ENCODE measurements around the gene CDC42SE2. TPM values are rescaled to one million over a fixed set of nuclear protein-coding genes. Genes with fewer than 3 reads are reported as not detected.
"Not testable (repeated sequence)": the region's sequence is repeated elsewhere in the genome, so short reads cannot be mapped to it uniquely, and the experiment has no call there.

Gene CDC42SE2
- total RNA-seq, 2 donors from 2014 or later: 107 to 110 TPM

GRCh38 chr5:131278741-131279124 lies 14.9 kb downstream of the CDC42SE2 start:
- peak overlapping the region; percentile 93 for H3K4me3 Mint-ChIP-seq
- H3K4me1 Mint-ChIP-seq: peaks cover 54% of the 10 kb centered on the region
- H3K27me3 Mint-ChIP-seq; ATAC-seq (replicated peaks); H3K9me3 Mint-ChIP-seq: not testable (repeated sequence)
- H3K36me3 Mint-ChIP-seq (ENCODE audit: low read depth): peaks cover 88% of the 10 kb centered on the region
- H3K27ac Mint-ChIP-seq: peak overlapping the region; percentile 99

GRCh38 chr5:131279204-131279603 lies 15.4 kb downstream of the CDC42SE2 start:
- Mint-ChIP-seq H3K36me3 (ENCODE audit: low read depth) (peaks cover 87% of the 10 kb centered on the region), H3K4me3 (peak overlapping the region; percentile 93), H3K4me1 (peaks cover 50% of the 10 kb centered on the region), H3K27ac (peak overlapping the region; percentile 99), H3K27me3 (no peaks in the 10 kb centered on the region), H3K9me3 (no peaks in the 10 kb centered on the region)
- no peak for ATAC-seq (replicated peaks)

GRCh38 chr5:131280417-131280816 lies 16.6 kb downstream of the CDC42SE2 start:
- Mint-ChIP-seq H3K27ac (peak overlapping the region; percentile 99), H3K4me3 (peak overlapping the region; percentile 93), H3K9me3 (no peaks in the 10 kb centered on the region), H3K4me1 (peaks cover 46% of the 10 kb centered on the region), H3K36me3 (ENCODE audit: low read depth) (peaks cover 87% of the 10 kb centered on the region), H3K27me3 (no peaks in the 10 kb centered on the region)
- ATAC-seq (replicated peaks): no peak

- Mint-ChIP-seq H3K36me3 (ENCODE audit: low read depth) (peaks cover 84% of the 10 kb centered on the region), H3K27me3 (no peaks in the 10 kb centered on the region), H3K9me3 (no peaks in the 10 kb centered on the region), H3K4me1 (peaks cover 50% of the 10 kb centered on the region), H3K4me3 (peak overlapping the region; percentile 93), H3K27ac (peak overlapping the region; percentile 99)
- peak; percentile 80 for ATAC-seq (replicated peaks)
Observed at GRCh38 chr5:131281133-131281867, 17.4 kb downstream of the CDC42SE2 start.

GRCh38 chr5:131281868-131282234 lies 18.0 kb downstream of the CDC42SE2 start:
- Mint-ChIP-seq H3K4me3 (peak overlapping the region; percentile 93), H3K9me3 (no peaks in the 10 kb centered on the region), H3K27me3 (no peaks in the 10 kb centered on the region), H3K4me1 (peaks cover 50% of the 10 kb centered on the region), H3K36me3 (ENCODE audit: low read depth) (peaks cover 82% of the 10 kb centered on the region), H3K27ac (peak overlapping the region; percentile 99)
- no peak for ATAC-seq (replicated peaks)

- H3K4me3 Mint-ChIP-seq: peak overlapping the region; percentile 93
- H3K4me1 Mint-ChIP-seq: peaks cover 48% of the 10 kb centered on the region
- peaks cover 82% of the 10 kb centered on the region for H3K36me3 Mint-ChIP-seq (ENCODE audit: low read depth)
- ATAC-seq (replicated peaks): no peak
- H3K27ac Mint-ChIP-seq: peak overlapping the region; percentile 99
- no peaks in the 10 kb centered on the region for H3K9me3 Mint-ChIP-seq
- H3K27me3 Mint-ChIP-seq: no peaks in the 10 kb centered on the region
Observed at GRCh38 chr5:131282235-131282634, 18.4 kb downstream of the CDC42SE2 start.

GRCh38 chr5:131285703-131286399 lies 22.0 kb downstream of the CDC42SE2 start:
- H3K36me3 Mint-ChIP-seq (ENCODE audit: low read depth): peaks cover 86% of the 10 kb centered on the region
- H3K4me1 Mint-ChIP-seq: peaks cover 44% of the 10 kb centered on the region
- ATAC-seq (replicated peaks): peak; percentile 35
- H3K4me3 Mint-ChIP-seq: peak overlapping the region; percentile 24
- no peaks in the 10 kb centered on the region for H3K9me3 Mint-ChIP-seq
- H3K27ac Mint-ChIP-seq: peak overlapping the region; percentile 49
- no peaks in the 10 kb centered on the region for H3K27me3 Mint-ChIP-seq

GRCh38 chr5:131286400-131286715 lies 22.5 kb downstream of the CDC42SE2 start:
- Mint-ChIP-seq H3K36me3 (ENCODE audit: low read depth) (peaks cover 81% of the 10 kb centered on the region), H3K4me1 (peaks cover 39% of the 10 kb centered on the region), H3K27ac (no peak overlapping the region), H3K27me3 (no peaks in the 10 kb centered on the region), H3K9me3 (no peaks in the 10 kb centered on the region), H3K4me3 (no peak overlapping the region)
- no peak for ATAC-seq (replicated peaks)

GRCh38 chr5:131288328-131288727 lies 24.5 kb downstream of the CDC42SE2 start:
- Mint-ChIP-seq H3K27me3 (no peaks in the 10 kb centered on the region), H3K4me3 (peak overlapping the region; percentile 81), H3K4me1 (peaks cover 29% of the 10 kb centered on the region), H3K27ac (peak overlapping the region; percentile 91), H3K36me3 (ENCODE audit: low read depth) (peaks cover 69% of the 10 kb centered on the region), H3K9me3 (no peaks in the 10 kb centered on the region)
- no peak for ATAC-seq (replicated peaks)

GRCh38 chr5:131289738-131290137 lies 25.9 kb downstream of the CDC42SE2 start:
- H3K9me3 Mint-ChIP-seq: no peaks in the 10 kb centered on the region
- no peaks in the 10 kb centered on the region for H3K27me3 Mint-ChIP-seq
- H3K36me3 Mint-ChIP-seq (ENCODE audit: low read depth): peaks cover 68% of the 10 kb centered on the region
- H3K4me3 Mint-ChIP-seq: peak overlapping the region; percentile 81
- H3K4me1 Mint-ChIP-seq: peaks cover 37% of the 10 kb centered on the region
- peak overlapping the region; percentile 91 for H3K27ac Mint-ChIP-seq
- ATAC-seq (replicated peaks): peak; percentile 81

- Mint-ChIP-seq H3K27me3 (no peaks in the 10 kb centered on the region), H3K4me1 (peaks cover 47% of the 10 kb centered on the region), H3K9me3 (no peaks in the 10 kb centered on the region), H3K4me3 (peak overlapping the region; percentile 60), H3K36me3 (ENCODE audit: low read depth) (peaks cover 64% of the 10 kb centered on the region), H3K27ac (peak overlapping the region; percentile 71)
- peak; percentile 67 for ATAC-seq (replicated peaks)
Observed at GRCh38 chr5:131296213-131296672, 32.4 kb downstream of the CDC42SE2 start.

- no peak for ATAC-seq (replicated peaks)
- no peak overlapping the region for H3K27ac Mint-ChIP-seq
- no peak overlapping the region for H3K4me3 Mint-ChIP-seq
- no peaks in the 10 kb centered on the region for H3K27me3 Mint-ChIP-seq
- peaks cover 66% of the 10 kb centered on the region for H3K36me3 Mint-ChIP-seq (ENCODE audit: low read depth)
- H3K4me1 Mint-ChIP-seq: peaks cover 47% of the 10 kb centered on the region
- no peaks in the 10 kb centered on the region for H3K9me3 Mint-ChIP-seq
Observed at GRCh38 chr5:131297886-131298285, 34.0 kb downstream of the CDC42SE2 start.

GRCh38 chr5:131299465-131299864 lies 35.6 kb downstream of the CDC42SE2 start:
- peaks cover 72% of the 10 kb centered on the region for H3K36me3 Mint-ChIP-seq (ENCODE audit: low read depth)
- ATAC-seq (replicated peaks): no peak
- no peaks in the 10 kb centered on the region for H3K9me3 Mint-ChIP-seq
- H3K4me3 Mint-ChIP-seq: peak overlapping the region; percentile 19
- H3K27me3 Mint-ChIP-seq: no peaks in the 10 kb centered on the region
- peak overlapping the region; percentile 19 for H3K27ac Mint-ChIP-seq
- peaks cover 46% of the 10 kb centered on the region for H3K4me1 Mint-ChIP-seq

- peak overlapping the region; percentile 9 for H3K27ac Mint-ChIP-seq
- H3K9me3 Mint-ChIP-seq: peaks cover 4% of the 10 kb centered on the region
- H3K36me3 Mint-ChIP-seq (ENCODE audit: low read depth): peaks cover 74% of the 10 kb centered on the region
- no peaks in the 10 kb centered on the region for H3K27me3 Mint-ChIP-seq
- no peak for ATAC-seq (replicated peaks)
- peak overlapping the region; percentile 17 for H3K4me3 Mint-ChIP-seq
- peaks cover 52% of the 10 kb centered on the region for H3K4me1 Mint-ChIP-seq
Observed at GRCh38 chr5:131302506-131302905, 38.7 kb downstream of the CDC42SE2 start.

- ATAC-seq (replicated peaks): no peak
- Mint-ChIP-seq H3K36me3 (ENCODE audit: low read depth) (peaks cover 70% of the 10 kb centered on the region), H3K27ac (peak overlapping the region; percentile 9), H3K9me3 (peaks cover 4% of the 10 kb centered on the region), H3K4me1 (peaks cover 50% of the 10 kb centered on the region), H3K4me3 (peak overlapping the region; percentile 17), H3K27me3 (no peaks in the 10 kb centered on the region)
Observed at GRCh38 chr5:131303537-131303936, 39.7 kb downstream of the CDC42SE2 start.
